SU-DHL-6 (cell line): ENCODE results near the gene KCNIP4.

ENCODE experiments used
- H2AFZ ChIP-seq: fragments of 200-600 bp; sonication (generic); 2 replicates; pipeline ENCODE4 v1.6.1; 2014; ENCODE audit warnings: low read depth, mild to moderate bottlenecking, moderate library complexity, mixed read lengths, antibody characterized with exemption, low read length; ENCODE audit not compliant: severe bottlenecking
- H3F3A ChIP-seq: fragments of 200-600 bp; shearing (Covaris generic); 2 replicates; pipeline ENCODE4 v1.6.0; 2016; ENCODE audit warnings: antibody characterized with exemption, mild to moderate bottlenecking; ENCODE audit not compliant: insufficient read depth
- H3K27ac ChIP-seq: fragments of 200-600 bp; sonication (generic); 2 replicates; pipeline ENCODE4 v1.5.1; 2016; ENCODE audit warnings: low read depth, mild to moderate bottlenecking, low read length, moderate library complexity, mixed read lengths
- H3K27me3 ChIP-seq: fragments of 200-600 bp; sonication (generic), shearing (Covaris generic); 2 replicates; pipeline ENCODE4 v1.6.0; 2014; ENCODE audit warnings: mild to moderate bottlenecking, low read length
- H3K36me3 ChIP-seq: fragments of 200-600 bp; sonication (generic); 2 replicates; pipeline ENCODE4 v1.6.1; 2014; ENCODE audit warnings: mild to moderate bottlenecking, low read length, mixed read lengths
- H3K4me2 ChIP-seq: fragments of 300-600, 200-600 bp; shearing (Covaris generic), sonication (generic); 2 replicates; pipeline ENCODE4 v1.6.0; 2014; ENCODE audit warnings: low read length, low read depth, mild to moderate bottlenecking; ENCODE audit not compliant: poor library complexity, severe bottlenecking
- H3K4me3 ChIP-seq: fragments of 200-600 bp; sonication (generic); 2 replicates; pipeline ENCODE4 v1.5.1; 2014; ENCODE audit warnings: antibody characterized with exemption, low read length, mild to moderate bottlenecking, mixed read lengths; ENCODE audit not compliant: insufficient read depth, poor library complexity, severe bottlenecking
- H3K79me2 ChIP-seq: fragments of 200-600 bp; sonication (generic); 2 replicates; pipeline ENCODE4 v1.6.1; 2014; ENCODE audit warnings: mild to moderate bottlenecking, low read length, moderate library complexity; ENCODE audit not compliant: insufficient read depth
- H3K9ac ChIP-seq: fragments of 200-600 bp; sonication (generic); 2 replicates; pipeline ENCODE4 v1.7.0; 2014; ENCODE audit warnings: mild to moderate bottlenecking, low read length
- H3K9me2 ChIP-seq: fragments of 200-600 bp; sonication (generic); replicated peaks from 2 replicates; pipeline ENCODE4 v1.6.1; 2014; ENCODE audit warnings: low read length; ENCODE audit not compliant: insufficient read depth
- H3K9me3 ChIP-seq: fragments of 200-600 bp; sonication (generic); 2 replicates; pipeline ENCODE4 v1.6.1; 2014; ENCODE audit warnings: low read length, mixed read lengths; ENCODE audit not compliant: insufficient read depth
- H4K20me1 ChIP-seq: fragments of 200-600 bp; sonication (generic); 2 replicates; pipeline ENCODE4 v1.6.1; 2014; ENCODE audit warnings: low read depth, mild to moderate bottlenecking, antibody characterized with exemption, low read length, moderate library complexity, mixed read lengths
- EZH2phosphoT487 ChIP-seq: fragments of 200-600 bp; sonication (generic), shearing (Covaris generic); conservative IDR thresholded peaks from 2 replicates; pipeline ENCODE4 v1.6.1; 2018; ENCODE audit warnings: mild to moderate bottlenecking, antibody characterized with exemption, low read length, moderate library complexity, mixed read lengths
- TF ChIP-seq, protein P1 (sequence below): fragments of 200-600 bp; sonication (generic); IDR thresholded peaks from one replicate; pipeline ENCODE4 v1.5.1; 2017; ENCODE audit warnings: antibody characterized with exemption, mild to moderate bottlenecking, low read length, moderate library complexity; ENCODE audit not compliant: insufficient read depth, poor library complexity, severe bottlenecking

Gene KCNIP4

DNA sequence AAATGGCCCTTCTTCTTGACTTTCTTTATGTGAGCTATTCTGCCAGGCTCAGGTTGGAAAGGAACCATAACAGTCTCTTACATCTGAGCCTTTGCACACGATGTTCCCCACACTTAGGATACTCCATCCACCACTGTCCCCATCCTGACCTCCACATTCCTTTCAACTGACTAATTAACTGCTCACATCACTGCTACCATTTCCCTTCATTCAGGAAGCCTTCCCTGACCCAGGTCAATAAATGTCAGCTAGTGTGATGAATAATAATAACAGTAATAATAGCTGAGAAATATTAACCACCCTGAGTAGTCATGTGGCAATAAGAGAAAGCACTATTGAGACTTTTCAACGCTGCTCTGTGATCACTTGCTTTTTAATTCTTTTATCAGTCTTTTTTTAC is 291.7 kb downstream of the KCNIP4 start:
- no peaks in the 10 kb centered on the region for H3K27me3 ChIP-seq
- H3K9me3 ChIP-seq: no peaks in the 10 kb centered on the region
- H4K20me1 ChIP-seq: no peaks in the 10 kb centered on the region
- TF ChIP-seq, protein P1, sequence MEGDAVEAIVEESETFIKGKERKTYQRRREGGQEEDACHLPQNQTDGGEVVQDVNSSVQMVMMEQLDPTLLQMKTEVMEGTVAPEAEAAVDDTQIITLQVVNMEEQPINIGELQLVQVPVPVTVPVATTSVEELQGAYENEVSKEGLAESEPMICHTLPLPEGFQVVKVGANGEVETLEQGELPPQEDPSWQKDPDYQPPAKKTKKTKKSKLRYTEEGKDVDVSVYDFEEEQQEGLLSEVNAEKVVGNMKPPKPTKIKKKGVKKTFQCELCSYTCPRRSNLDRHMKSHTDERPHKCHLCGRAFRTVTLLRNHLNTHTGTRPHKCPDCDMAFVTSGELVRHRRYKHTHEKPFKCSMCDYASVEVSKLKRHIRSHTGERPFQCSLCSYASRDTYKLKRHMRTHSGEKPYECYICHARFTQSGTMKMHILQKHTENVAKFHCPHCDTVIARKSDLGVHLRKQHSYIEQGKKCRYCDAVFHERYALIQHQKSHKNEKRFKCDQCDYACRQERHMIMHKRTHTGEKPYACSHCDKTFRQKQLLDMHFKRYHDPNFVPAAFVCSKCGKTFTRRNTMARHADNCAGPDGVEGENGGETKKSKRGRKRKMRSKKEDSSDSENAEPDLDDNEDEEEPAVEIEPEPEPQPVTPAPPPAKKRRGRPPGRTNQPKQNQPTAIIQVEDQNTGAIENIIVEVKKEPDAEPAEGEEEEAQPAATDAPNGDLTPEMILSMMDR: no peak
- TF ChIP-seq EZH2phosphoT487: no peak
- H3F3A ChIP-seq: no peaks in the 10 kb centered on the region
- H3K9me2 ChIP-seq: no peaks in the 10 kb centered on the region
- no peak overlapping the region for H2AFZ ChIP-seq
- H3K79me2 ChIP-seq: no peaks in the 10 kb centered on the region
- no peak overlapping the region for H3K4me2 ChIP-seq
- H3K9ac ChIP-seq: no peak overlapping the region
- H3K36me3 ChIP-seq: no peaks in the 10 kb centered on the region
- no peak overlapping the region for H3K27ac ChIP-seq
- no peak overlapping the region for H3K4me3 ChIP-seq

DNA sequence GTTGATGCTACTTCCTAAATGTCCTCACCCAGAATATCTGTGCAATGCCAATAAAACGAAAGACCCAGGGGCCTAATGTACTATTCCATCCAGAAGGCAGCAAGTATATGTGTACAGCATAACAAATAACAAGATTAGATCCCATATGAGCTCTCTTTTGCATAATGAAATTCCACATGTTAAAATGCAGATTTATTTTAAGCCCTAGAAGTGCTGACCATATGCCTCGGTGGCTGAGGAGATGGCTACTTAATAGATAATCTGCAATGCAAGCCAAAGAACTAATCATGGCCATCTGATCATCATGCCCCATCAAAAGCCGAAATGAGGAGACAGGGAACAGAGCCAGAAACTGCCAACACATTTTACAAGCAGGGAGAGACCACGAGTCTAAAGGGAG is 293.5 kb downstream of the KCNIP4 start:
- H3K9me2 ChIP-seq: no peaks in the 10 kb centered on the region
- no peak for TF ChIP-seq EZH2phosphoT487
- TF ChIP-seq, protein P1: no peak
- H3K79me2 ChIP-seq: no peaks in the 10 kb centered on the region
- no peaks in the 10 kb centered on the region for H3F3A ChIP-seq
- no peak overlapping the region for H3K27ac ChIP-seq
- H3K4me2 ChIP-seq: no peak overlapping the region
- no peaks in the 10 kb centered on the region for H3K27me3 ChIP-seq
- H3K4me3 ChIP-seq: no peak overlapping the region
- no peaks in the 10 kb centered on the region for H3K9me3 ChIP-seq
- no peaks in the 10 kb centered on the region for H3K36me3 ChIP-seq
- H4K20me1 ChIP-seq: no peaks in the 10 kb centered on the region
- no peak overlapping the region for H3K9ac ChIP-seq
- no peak overlapping the region for H2AFZ ChIP-seq

- H3K4me3 ChIP-seq: no peak overlapping the region
- no peaks in the 10 kb centered on the region for H3K27me3 ChIP-seq
- no peak overlapping the region for H3K9ac ChIP-seq
- no peaks in the 10 kb centered on the region for H3K9me3 ChIP-seq
- H3K79me2 ChIP-seq: no peaks in the 10 kb centered on the region
- H2AFZ ChIP-seq: no peak overlapping the region
- H3K27ac ChIP-seq: no peak overlapping the region
- H3F3A ChIP-seq: no peaks in the 10 kb centered on the region
- H3K9me2 ChIP-seq: no peaks in the 10 kb centered on the region
- H4K20me1 ChIP-seq: no peaks in the 10 kb centered on the region
- H3K4me2 ChIP-seq: no peak overlapping the region
- TF ChIP-seq, protein P1: no peak
- TF ChIP-seq EZH2phosphoT487: no peak
- no peaks in the 10 kb centered on the region for H3K36me3 ChIP-seq
These were observed 295.9 kb downstream of the KCNIP4 start for GRCh38 chr4:21652508-21653231.
